ENCODE measurements around the gene MRPL28.
A peak's percentile ranks its signal among the peaks of the same experiment; 100 is the strongest.
"Not testable (repeated sequence)": the region's sequence is repeated elsewhere in the genome, so short reads cannot be mapped to it uniquely, and the experiment has no call there.

MRPL28 gene

DNA sequence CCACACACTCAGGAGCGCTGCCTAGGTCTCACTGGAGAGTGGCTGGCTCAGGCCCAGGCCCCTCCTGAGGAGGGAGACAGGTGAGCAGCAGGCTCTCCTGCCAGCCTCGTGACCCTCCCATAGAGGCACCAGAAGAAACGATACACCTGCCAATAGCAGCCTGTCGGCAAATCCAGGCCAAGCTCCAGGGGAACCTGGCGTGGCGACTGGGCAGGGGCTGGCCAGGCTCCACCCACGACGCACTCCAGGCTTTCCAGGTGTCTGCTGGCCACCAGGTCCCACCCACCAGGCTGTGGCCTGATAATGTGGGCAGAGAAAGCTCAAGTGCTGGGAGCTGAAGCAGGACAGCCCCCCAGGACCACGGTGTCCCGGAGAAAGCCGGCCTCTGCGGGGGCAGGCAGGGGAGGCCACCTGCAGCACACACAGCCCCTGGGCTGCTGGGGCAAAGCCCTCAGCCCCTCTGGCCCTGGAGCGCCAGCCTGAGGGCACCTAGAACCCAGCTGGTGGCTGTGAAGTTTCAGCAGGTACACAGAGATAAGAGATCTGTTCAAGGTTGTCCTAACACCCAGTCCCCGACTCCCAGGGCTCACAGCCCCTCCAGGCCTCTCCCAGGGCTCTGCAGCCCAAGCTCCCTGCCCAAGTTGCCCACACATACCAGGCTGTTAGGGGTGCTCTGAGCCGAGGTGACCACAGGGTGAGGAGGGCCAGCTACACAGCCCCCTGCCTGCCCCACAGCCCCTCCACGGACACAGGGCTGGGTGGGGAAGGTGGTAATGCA lies 9.0 kb upstream of the MRPL28 start:
- Mint-ChIP-seq H3K4me1 (peaks cover 12% of the 10 kb centered on the region), H3K9me3 (no peaks in the 10 kb centered on the region), H3K27me3 (ENCODE audit: low read depth) (peaks cover 11% of the 10 kb centered on the region), H3K27ac (no peak overlapping the region), H3K36me3 (ENCODE audit: low read depth) (no peaks in the 10 kb centered on the region), H3K4me3 (peak overlapping the region; percentile 77 to 83 (median 83))
- TF ChIP-seq, protein P1, sequence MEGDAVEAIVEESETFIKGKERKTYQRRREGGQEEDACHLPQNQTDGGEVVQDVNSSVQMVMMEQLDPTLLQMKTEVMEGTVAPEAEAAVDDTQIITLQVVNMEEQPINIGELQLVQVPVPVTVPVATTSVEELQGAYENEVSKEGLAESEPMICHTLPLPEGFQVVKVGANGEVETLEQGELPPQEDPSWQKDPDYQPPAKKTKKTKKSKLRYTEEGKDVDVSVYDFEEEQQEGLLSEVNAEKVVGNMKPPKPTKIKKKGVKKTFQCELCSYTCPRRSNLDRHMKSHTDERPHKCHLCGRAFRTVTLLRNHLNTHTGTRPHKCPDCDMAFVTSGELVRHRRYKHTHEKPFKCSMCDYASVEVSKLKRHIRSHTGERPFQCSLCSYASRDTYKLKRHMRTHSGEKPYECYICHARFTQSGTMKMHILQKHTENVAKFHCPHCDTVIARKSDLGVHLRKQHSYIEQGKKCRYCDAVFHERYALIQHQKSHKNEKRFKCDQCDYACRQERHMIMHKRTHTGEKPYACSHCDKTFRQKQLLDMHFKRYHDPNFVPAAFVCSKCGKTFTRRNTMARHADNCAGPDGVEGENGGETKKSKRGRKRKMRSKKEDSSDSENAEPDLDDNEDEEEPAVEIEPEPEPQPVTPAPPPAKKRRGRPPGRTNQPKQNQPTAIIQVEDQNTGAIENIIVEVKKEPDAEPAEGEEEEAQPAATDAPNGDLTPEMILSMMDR (IDR thresholded peaks at IDR 0.05; ENCODE audit: unreplicated experiment in 3 of 3): no peak

DNA sequence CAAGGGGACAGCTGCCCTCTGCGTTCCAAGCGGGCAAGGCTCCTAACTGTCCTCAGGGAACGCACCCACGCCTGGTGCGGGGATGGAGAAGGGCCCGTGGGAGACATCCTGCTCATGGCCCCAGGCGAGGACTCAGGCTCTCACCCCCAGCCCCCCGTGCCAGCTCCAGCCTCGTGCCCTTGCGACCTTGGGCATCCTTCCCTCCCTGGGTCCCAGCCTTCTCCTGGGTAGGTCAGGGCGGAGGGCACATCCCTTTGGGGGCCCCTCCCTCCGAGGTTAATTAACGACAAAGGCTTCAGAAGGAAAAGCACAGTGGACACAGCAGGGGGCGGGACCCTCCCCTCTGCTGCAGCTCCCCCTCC lies 8.5 kb upstream of the MRPL28 start:
- peaks cover 11% of the 10 kb centered on the region for H3K27me3 Mint-ChIP-seq (ENCODE audit: low read depth)
- peak overlapping the region; percentile 46 to 72 (median 64) for H3K4me3 Mint-ChIP-seq
- no peaks in the 10 kb centered on the region for H3K9me3 Mint-ChIP-seq
- H3K36me3 Mint-ChIP-seq (ENCODE audit: low read depth): no peaks in the 10 kb centered on the region
- peaks cover 12% of the 10 kb centered on the region for H3K4me1 Mint-ChIP-seq
- TF ChIP-seq, protein P1 (IDR thresholded peaks at IDR 0.05; ENCODE audit: unreplicated experiment in 3 of 3): no peak
- H3K27ac Mint-ChIP-seq: no peak overlapping the region

DNA sequence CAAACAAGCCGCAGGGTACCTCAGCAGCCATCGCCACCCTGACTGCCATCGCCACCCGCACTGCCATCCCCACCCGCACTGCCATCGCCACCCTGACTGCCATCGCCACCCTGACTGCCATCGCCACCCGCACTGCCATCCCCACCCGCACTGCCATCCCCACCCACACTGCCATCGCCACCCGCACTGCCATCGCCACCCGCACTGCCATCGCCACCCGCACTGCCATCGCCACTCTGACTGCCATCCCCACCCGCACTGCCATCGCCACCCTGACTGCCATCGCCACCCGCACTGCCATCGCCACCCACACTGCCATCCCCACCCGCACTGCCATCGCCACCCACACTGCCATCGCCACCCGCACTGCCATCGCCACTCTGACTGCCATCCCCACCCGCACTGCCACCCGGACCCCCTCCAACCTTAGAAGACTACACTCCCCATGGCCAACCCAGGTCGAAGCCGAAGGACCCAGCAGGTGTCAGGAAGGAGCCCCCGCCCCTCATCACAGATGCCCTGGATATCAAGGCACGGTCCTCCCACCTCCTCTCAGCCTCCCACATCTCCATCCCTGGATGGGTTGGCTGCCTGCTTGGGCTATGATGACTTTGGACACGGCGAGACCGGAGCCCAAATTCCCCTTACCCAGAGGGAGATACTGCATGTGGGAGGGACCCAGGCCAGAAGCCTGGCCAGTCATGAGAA lies 7.9 kb upstream of the MRPL28 start:
- not testable (repeated sequence) for H3K27ac Mint-ChIP-seq; H3K36me3 Mint-ChIP-seq (ENCODE audit: low read depth); H3K4me1 Mint-ChIP-seq; H3K9me3 Mint-ChIP-seq; H3K27me3 Mint-ChIP-seq (ENCODE audit: low read depth)
- H3K4me3 Mint-ChIP-seq: peak overlapping the region; percentile 34 to 72 (median 64)

DNA sequence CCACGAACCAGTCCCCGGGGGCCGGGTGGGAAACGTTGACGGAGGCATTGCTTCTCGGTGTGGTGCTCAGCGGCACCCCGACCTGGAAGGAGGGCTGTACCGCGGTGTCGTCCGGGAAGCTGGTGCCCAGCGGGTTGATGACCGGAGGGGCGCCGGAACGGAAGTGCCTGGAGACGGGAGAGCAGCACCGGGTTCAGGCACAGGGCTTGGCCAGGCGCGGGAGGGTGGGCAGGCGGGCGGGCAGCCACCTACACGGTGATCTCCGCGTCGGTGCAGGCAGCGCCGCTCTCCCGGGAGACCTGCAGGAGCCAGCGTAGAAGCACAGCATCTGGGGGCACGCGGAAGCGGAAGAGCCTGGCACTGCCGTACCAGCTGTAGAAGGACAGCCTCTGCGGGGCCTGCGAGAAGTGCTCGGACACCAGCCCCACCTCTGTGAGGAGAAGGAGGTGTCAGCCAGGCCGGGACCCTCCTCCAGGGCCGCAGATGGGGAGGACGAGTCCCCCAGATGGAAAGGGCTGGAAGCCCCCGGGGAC lies 7.1 kb upstream of the MRPL28 start:
- no peaks in the 10 kb centered on the region for H3K9me3 Mint-ChIP-seq

DNA sequence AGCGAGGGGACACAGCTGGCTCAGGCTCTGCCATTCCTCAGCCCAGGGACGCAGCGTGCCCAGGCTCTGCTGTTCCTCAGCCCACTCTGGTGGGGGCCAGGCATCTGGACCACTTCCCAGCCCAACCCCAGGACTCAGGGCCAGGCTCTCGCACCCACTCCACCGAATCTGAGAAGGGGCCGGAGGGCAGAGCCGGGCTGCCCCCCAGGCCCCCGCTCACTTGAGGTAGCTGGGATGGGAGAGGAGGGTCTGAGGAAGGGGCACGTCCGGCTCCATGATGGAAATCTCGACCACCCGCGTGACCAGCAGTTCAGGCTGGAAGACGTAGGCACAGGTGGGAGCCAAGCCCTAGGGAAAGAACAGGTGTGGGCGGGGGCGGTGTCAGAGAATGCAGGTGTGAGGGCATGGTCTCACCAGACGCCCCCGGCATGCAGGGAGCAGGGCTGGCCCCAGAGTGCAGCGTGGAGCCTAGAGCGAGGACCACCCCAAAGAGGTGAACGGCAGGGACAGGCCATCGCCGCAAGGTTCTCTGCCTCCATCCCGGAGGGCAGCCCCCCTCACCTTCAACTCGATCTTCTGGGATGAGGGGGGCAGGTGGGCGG lies 6.6 kb upstream of the MRPL28 start:
- TF ChIP-seq, protein P1 (IDR thresholded peaks at IDR 0.05; ENCODE audit: unreplicated experiment in 3 of 3): no peak
- Mint-ChIP-seq H3K9me3 (no peaks in the 10 kb centered on the region), H3K4me1 (peaks cover under 1% of the 10 kb centered on the region), H3K27ac (no peak overlapping the region), H3K27me3 (ENCODE audit: low read depth) (no peaks in the 10 kb centered on the region), H3K36me3 (ENCODE audit: low read depth) (peaks cover 4% of the 10 kb centered on the region), H3K4me3 (no peak overlapping the region)

More for the DNA sequence above, 7.1 kb upstream of the MRPL28 start:
- no peak overlapping the region for H3K4me3 Mint-ChIP-seq
- TF ChIP-seq, protein P1 (IDR thresholded peaks at IDR 0.05; ENCODE audit: unreplicated experiment in 3 of 3): no peak
- H3K27ac Mint-ChIP-seq: no peak overlapping the region
- peaks cover under 1% of the 10 kb centered on the region for H3K27me3 Mint-ChIP-seq (ENCODE audit: low read depth)
- peaks cover 4% of the 10 kb centered on the region for H3K36me3 Mint-ChIP-seq (ENCODE audit: low read depth)
- H3K4me1 Mint-ChIP-seq: peaks cover 2% of the 10 kb centered on the region
